ENCODE data around the gene AHCTF1.
"Not testable (repeated sequence)": the region's sequence is repeated elsewhere in the genome, so short reads cannot be mapped to it uniquely, and the experiment has no call there.

AHCTF1 gene

GRCh38 chr1:246923482-246923881 is 8.3 kb downstream of the AHCTF1 start:
- Histone ChIP-seq H3K9ac (no peak overlapping the region), H3K4me3 (no peak overlapping the region), H3K36me3 (peaks cover 92% of the 10 kb centered on the region), H3K27me3 (no peaks in the 10 kb centered on the region), H3K4me1 (no peaks in the 10 kb centered on the region), H4K20me1 (peaks cover 68% of the 10 kb centered on the region), H3K9me3 (peaks cover 88% of the 10 kb centered on the region), H3K4me2 (no peak overlapping the region), H3K27ac (no peak overlapping the region)
- TF ChIP-seq Cebpa-rat (IDR thresholded peaks at IDR 0.05) = no peak

- Histone ChIP-seq H3K27me3 (no peaks in the 10 kb centered on the region), H4K20me1 (peaks cover 88% of the 10 kb centered on the region), H3K4me1 (no peaks in the 10 kb centered on the region), H3K36me3 (peaks cover 92% of the 10 kb centered on the region), H3K9me3 (peaks cover 68% of the 10 kb centered on the region), H3K4me2 (no peak overlapping the region), H3K27ac (no peak overlapping the region), H3K9ac (no peak overlapping the region), H3K4me3 (no peak overlapping the region)
- no peak for TF ChIP-seq Cebpa-rat (IDR thresholded peaks at IDR 0.05)
Measured at GRCh38 chr1:246921481-246921880, 10.3 kb downstream of the AHCTF1 start.

GRCh38 chr1:246919902-246920301 is 11.8 kb downstream of the AHCTF1 start:
- peaks cover 52% of the 10 kb centered on the region for H3K9me3 ChIP-seq

GRCh38 chr1:246916026-246916923 is 15.5 kb downstream of the AHCTF1 start:
- H3K9ac ChIP-seq, H3K4me3 ChIP-seq, H3K4me1 ChIP-seq, H3K27me3 ChIP-seq, H3K4me2 ChIP-seq, H3K27ac ChIP-seq: not testable (repeated sequence)
- Histone ChIP-seq H3K9me3 (peaks cover 20% of the 10 kb centered on the region), H3K36me3 (peaks cover 99% of the 10 kb centered on the region), H4K20me1 (peaks cover 72% of the 10 kb centered on the region)

More at GRCh38 chr1:246919902-246920301, 11.8 kb downstream of the AHCTF1 start:
- no peak overlapping the region for H3K4me2 ChIP-seq
- H4K20me1 ChIP-seq = peaks cover 93% of the 10 kb centered on the region
- no peak overlapping the region for H3K9ac ChIP-seq
- H3K4me3 ChIP-seq = no peak overlapping the region
- H3K27me3 ChIP-seq = no peaks in the 10 kb centered on the region
- no peaks in the 10 kb centered on the region for H3K4me1 ChIP-seq
- H3K27ac ChIP-seq = no peak overlapping the region
- H3K36me3 ChIP-seq = peaks cover 92% of the 10 kb centered on the region
- TF ChIP-seq Cebpa-rat (IDR thresholded peaks at IDR 0.05) = no peak

GRCh38 chr1:246907472-246907871 is 24.3 kb downstream of the AHCTF1 start:
- Histone ChIP-seq H3K4me2 (no peak overlapping the region), H4K20me1 (peaks cover 49% of the 10 kb centered on the region; the same call in 1 of the 2 replicates), H3K27me3 (no peaks in the 10 kb centered on the region), H3K4me1 (no peaks in the 10 kb centered on the region), H3K9ac (no peak overlapping the region), H3K4me3 (no peak overlapping the region), H3K36me3 (peaks cover 96% of the 10 kb centered on the region), H3K27ac (no peak overlapping the region), H3K9me3 (no peaks in the 10 kb centered on the region)
- TF ChIP-seq Cebpa-rat (IDR thresholded peaks at IDR 0.05) = no peak

- no peaks in the 10 kb centered on the region for H3K9me3 ChIP-seq
- no peak overlapping the region for H3K27ac ChIP-seq
- no peak overlapping the region for H3K4me3 ChIP-seq
- H3K9ac ChIP-seq = no peak overlapping the region
- no peaks in the 10 kb centered on the region for H3K27me3 ChIP-seq
- no peaks in the 10 kb centered on the region for H3K4me1 ChIP-seq
- peaks cover 96% of the 10 kb centered on the region for H3K36me3 ChIP-seq
- peaks cover 52% of the 10 kb centered on the region; the same call in 1 of the 2 replicates for H4K20me1 ChIP-seq
- TF ChIP-seq Cebpa-rat (IDR thresholded peaks at IDR 0.05) = no peak
- no peak overlapping the region for H3K4me2 ChIP-seq
Measured at GRCh38 chr1:246906833-246907232, 24.9 kb downstream of the AHCTF1 start.

GRCh38 chr1:246901874-246902273 is 29.9 kb downstream of the AHCTF1 start:
- Histone ChIP-seq H4K20me1 (peaks cover 20% of the 10 kb centered on the region; the same call in 1 of the 2 replicates), H3K27me3 (no peaks in the 10 kb centered on the region), H3K9ac (no peak overlapping the region), H3K9me3 (no peaks in the 10 kb centered on the region), H3K4me1 (no peaks in the 10 kb centered on the region), H3K27ac (no peak overlapping the region), H3K36me3 (peaks cover 95% of the 10 kb centered on the region), H3K4me2 (no peak overlapping the region), H3K4me3 (no peak overlapping the region)
- no peak for TF ChIP-seq Cebpa-rat (IDR thresholded peaks at IDR 0.05)

- no peak for TF ChIP-seq Cebpa-rat (IDR thresholded peaks at IDR 0.05)
- Histone ChIP-seq H3K27me3 (no peaks in the 10 kb centered on the region), H3K9me3 (no peaks in the 10 kb centered on the region), H4K20me1 (peaks cover 11% of the 10 kb centered on the region; the same call in 1 of the 2 replicates), H3K36me3 (peaks cover 95% of the 10 kb centered on the region), H3K4me3 (no peak overlapping the region), H3K4me2 (no peak overlapping the region), H3K27ac (no peak overlapping the region), H3K9ac (no peak overlapping the region), H3K4me1 (no peaks in the 10 kb centered on the region)
Measured at GRCh38 chr1:246897302-246897701, 34.4 kb downstream of the AHCTF1 start.

- Histone ChIP-seq H3K4me2 (no peak overlapping the region), H3K27me3 (no peaks in the 10 kb centered on the region), H3K9ac (no peak overlapping the region), H3K9me3 (no peaks in the 10 kb centered on the region), H3K4me1 (no peaks in the 10 kb centered on the region), H3K36me3 (peaks cover 99% of the 10 kb centered on the region), H3K27ac (no peak overlapping the region), H3K4me3 (no peak overlapping the region), H4K20me1 (no peaks in the 10 kb centered on the region)
- no peak for TF ChIP-seq Cebpa-rat (IDR thresholded peaks at IDR 0.05)
Measured at GRCh38 chr1:246893191-246893939, 38.4 kb downstream of the AHCTF1 start.

- H4K20me1 ChIP-seq = no peaks in the 10 kb centered on the region
- peaks cover 98% of the 10 kb centered on the region for H3K36me3 ChIP-seq
- H3K27me3 ChIP-seq = no peaks in the 10 kb centered on the region
- H3K9me3 ChIP-seq = no peaks in the 10 kb centered on the region
- H3K4me3 ChIP-seq = no peak overlapping the region
- H3K27ac ChIP-seq = no peak overlapping the region
- H3K9ac ChIP-seq = no peak overlapping the region
- no peaks in the 10 kb centered on the region for H3K4me1 ChIP-seq
- TF ChIP-seq Cebpa-rat (IDR thresholded peaks at IDR 0.05) = no peak
- H3K4me2 ChIP-seq = no peak overlapping the region
Measured at GRCh38 chr1:246891105-246891504, 40.6 kb downstream of the AHCTF1 start.

Measured in BLaER1 (cell line).